H1 (cell line): ENCODE results near the gene LRRC8D.
"Not testable (repeated sequence)": the region's sequence is repeated elsewhere in the genome, so short reads cannot be mapped to it uniquely, and the experiment has no call there.

Experiments
- ATF2 ChIP-seq: IDR thresholded peaks from 2 replicates; pipeline ENCODE4 v1.6.1; 2012; ENCODE audit warnings: low read length, inconsistent platforms
- ATF3 ChIP-seq: IDR thresholded peaks from 2 replicates; pipeline ENCODE4 v1.6.1; 2011; ENCODE audit warnings: low read depth, mild to moderate bottlenecking, low read length; ENCODE audit not compliant: insufficient read depth
- CTCF ChIP-seq, 3 experiments: IDR thresholded peaks; 1 replicate in 2 of 3; 2 replicates in 1 of 3; pipeline versions ENCODE4 v1.5.1 to v1.6.1; 2011; ENCODE audit warnings: low read length in 3 of 3, mild to moderate bottlenecking in 3 of 3, inconsistent platforms in 2 of 3, low read depth in 1 of 3, moderate library complexity in 1 of 3; ENCODE audit not compliant: insufficient read depth in 1 of 3; ENCODE audit errors: control extremely low read depth in 1 of 3
- EP300 ChIP-seq, 2 experiments: IDR thresholded peaks; 1 replicate in 1 of 2; 2 replicates in 1 of 2; pipeline ENCODE4 v1.6.1; 2011 to 2012; ENCODE audit warnings: low read depth in 2 of 2, low read length in 2 of 2, mild to moderate bottlenecking in 2 of 2, borderline replicate concordance in 1 of 2, inconsistent platforms in 1 of 2, moderate library complexity in 1 of 2
- EZH2 ChIP-seq: fragments of 200-600 bp; sonication (generic); IDR thresholded peaks from 2 replicates; pipeline ENCODE4 v1.7.1; 2012; ENCODE audit warnings: low read depth, mild to moderate bottlenecking, moderate library complexity, low read length, inconsistent platforms; ENCODE audit not compliant: severe bottlenecking
- HDAC2 ChIP-seq, 2 experiments: fragments of 300-600 bp in 1 of 2; sonication (generic) in 1 of 2; IDR thresholded peaks; 2 replicates each; pipeline ENCODE4 v1.6.1; 2011 to 2012; ENCODE audit warnings: low read depth in 2 of 2, low read length in 2 of 2, mild to moderate bottlenecking in 2 of 2, moderate library complexity in 2 of 2, borderline replicate concordance in 1 of 2, inconsistent platforms in 1 of 2
- KDM5A ChIP-seq: fragments of 200-600 bp; IDR thresholded peaks from 2 replicates; pipeline ENCODE4 v1.7.1; 2012; ENCODE audit warnings: mild to moderate bottlenecking, low read length, inconsistent platforms, mixed read lengths
- MAFK ChIP-seq: IDR thresholded peaks from 2 replicates; pipeline ENCODE4 v1.6.1; 2012; ENCODE audit warnings: low read depth, mild to moderate bottlenecking, improper control_type of control experiment, low read length
- POLR2A ChIP-seq, 2 experiments: IDR thresholded peaks; 1 replicate in 1 of 2; 2 replicates in 1 of 2; pipeline ENCODE4 v1.6.1; 2011; ENCODE audit warnings: low read depth in 2 of 2, low read length in 2 of 2, mild to moderate bottlenecking in 2 of 2; ENCODE audit errors: control extremely low read depth in 1 of 2
- POLR2AphosphoS5 ChIP-seq: IDR thresholded peaks from 2 replicates; pipeline ENCODE4 v1.6.1; 2011; ENCODE audit warnings: low read depth, low read length
- RAD21 ChIP-seq, 2 experiments: IDR thresholded peaks in 1 of 2; conservative IDR thresholded peaks in 1 of 2; 2 replicates each; pipeline ENCODE4 v1.6.1; 2011; ENCODE audit warnings: low read depth in 2 of 2, low read length in 2 of 2, improper control_type of control experiment in 1 of 2, inconsistent platforms in 1 of 2, mild to moderate bottlenecking in 1 of 2, moderate library complexity in 1 of 2
- RBBP5 ChIP-seq: IDR thresholded peaks from 2 replicates; pipeline ENCODE4 v1.7.1; 2012; ENCODE audit warnings: low read depth, mild to moderate bottlenecking, inconsistent platforms, low read length, moderate library complexity, borderline replicate concordance
- SRF ChIP-seq: IDR thresholded peaks from 2 replicates; pipeline ENCODE4 v1.6.1; 2011; ENCODE audit warnings: mild to moderate bottlenecking, low read depth, low read length, moderate library complexity
- SUZ12 ChIP-seq: fragments of 200-600 bp; sonication (generic); IDR thresholded peaks from 2 replicates; pipeline ENCODE4 v1.6.1; 2012; ENCODE audit warnings: mild to moderate bottlenecking, inconsistent platforms, low read length, moderate library complexity, mixed read lengths

GRCh38 chr1:89795571-89795970 is 25.3 kb upstream of the LRRC8D start:
- TF ChIP-seq SRF; CTCF (IDR thresholded peaks at IDR 0.05; ENCODE audit: control extremely low read depth in 1 of 3, insufficient read depth in 1 of 3, low read depth in 1 of 3, low read length in 3 of 3); RAD21 (IDR thresholded peaks at IDR 0.05 in 1 of 2, conservative IDR thresholded peaks at IDR 0.05 in 1 of 2; ENCODE audit: low read depth in 2 of 2, low read length in 2 of 2); EZH2; ATF3; RBBP5; HDAC2 (IDR thresholded peaks at IDR 0.05; ENCODE audit: borderline replicate concordance in 1 of 2, low read depth in 2 of 2, low read length in 2 of 2); EP300 (IDR thresholded peaks at IDR 0.05; ENCODE audit: borderline replicate concordance in 1 of 2, low read depth in 2 of 2, low read length in 2 of 2); ATF2; POLR2A (IDR thresholded peaks at IDR 0.05; ENCODE audit: control extremely low read depth in 1 of 2, low read depth in 2 of 2, low read length in 2 of 2); KDM5A; MAFK; SUZ12; POLR2AphosphoS5: not testable (repeated sequence)
